ENCODE results near the gene DOK7.

GRCh38 chr4:3480528-3481112 is 17.5 kb downstream of the DOK7 start:
- peak; percentile 97 for TF ChIP-seq CTCF (conservative IDR thresholded peaks at IDR 0.05)
- no peak for TF ChIP-seq EZH2 (IDR thresholded peaks at IDR 0.05; ENCODE audit: low read depth)

All from PC-9 (cell line).